Activated CD4-positive, alpha-beta T cell treated with anti-CD3 and anti-CD28 coated beads, Interleukin-2, amount 10 ng/mL, durations not matched to agents 24 days and 14 days (primary cell): ENCODE data around the gene FANCM. TPM values are rescaled to one million over a fixed set of nuclear protein-coding genes. Genes with fewer than 3 reads are reported as not detected.

Experiments used
- DNase-seq: peaks from one replicate; pipeline ENCODE4 v3.0.0; 2022
- H3K27ac Mint-ChIP-seq: one replicate; pipeline ENCODE4 v1.8.0; 2022; ENCODE audit warnings: mild to moderate bottlenecking, mixed read lengths
- H3K27me3 Mint-ChIP-seq: one replicate; pipeline ENCODE4 v1.8.0; 2022; ENCODE audit warnings: mixed read lengths
- H3K36me3 Mint-ChIP-seq: one replicate; pipeline ENCODE4 v1.8.0; 2022; ENCODE audit warnings: low read depth, mild to moderate bottlenecking, mixed read lengths
- H3K4me1 Mint-ChIP-seq: one replicate; pipeline ENCODE4 v1.8.0; 2021; ENCODE audit warnings: mixed read lengths
- H3K4me3 Mint-ChIP-seq: one replicate; pipeline ENCODE4 v1.8.0; 2022; ENCODE audit warnings: mild to moderate bottlenecking, moderate library complexity, mixed read lengths
- H3K9me3 Mint-ChIP-seq: one replicate; pipeline ENCODE4 v1.8.0; 2021; ENCODE audit warnings: mixed read lengths
- intact Hi-C: fragments of 100-400 bp; cut with micrococcal nuclease; formaldehyde crosslinking; loops from one replicate; pipeline ENCODE4 v1.15.1; 2023
- total RNA-seq: library from RNA; stranded (reverse); gene quantifications from 2 replicates; pipeline ENCODE4 v1.2.3, GENCODE V29; 2022

Gene FANCM
- total RNA-seq, 1 donor from 2014 or later = 21.0 TPM

DNA sequence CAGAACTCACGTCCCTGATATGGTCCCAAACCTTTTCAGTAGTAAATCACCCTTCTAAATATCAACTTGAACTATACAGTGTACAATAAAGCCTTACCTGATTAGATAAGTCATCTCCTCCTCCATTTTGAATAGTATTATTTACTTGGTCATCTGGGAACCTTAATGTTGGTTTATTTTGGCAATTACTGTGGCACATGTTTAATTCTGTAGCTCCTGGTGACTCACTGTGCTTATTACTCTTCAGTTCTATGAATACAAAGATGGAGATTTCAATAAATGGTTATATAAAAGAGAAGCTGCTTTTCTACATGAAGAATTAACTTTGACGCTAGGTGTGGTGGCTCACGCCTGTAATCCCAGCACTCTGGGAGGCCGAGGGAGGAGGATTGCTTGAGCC lies 91.8 kb downstream of the FANCM start:
- Mint-ChIP-seq H3K27ac (no peak overlapping the region), H3K27me3 (no peaks in the 10 kb centered on the region), H3K9me3 (peaks cover 4% of the 10 kb centered on the region), H3K4me3 (no peak overlapping the region), H3K36me3 (peaks cover 65% of the 10 kb centered on the region), H3K4me1 (peaks cover 28% of the 10 kb centered on the region)
- DNase-seq = no peak
- intact Hi-C loops = no loop called here

DNA sequence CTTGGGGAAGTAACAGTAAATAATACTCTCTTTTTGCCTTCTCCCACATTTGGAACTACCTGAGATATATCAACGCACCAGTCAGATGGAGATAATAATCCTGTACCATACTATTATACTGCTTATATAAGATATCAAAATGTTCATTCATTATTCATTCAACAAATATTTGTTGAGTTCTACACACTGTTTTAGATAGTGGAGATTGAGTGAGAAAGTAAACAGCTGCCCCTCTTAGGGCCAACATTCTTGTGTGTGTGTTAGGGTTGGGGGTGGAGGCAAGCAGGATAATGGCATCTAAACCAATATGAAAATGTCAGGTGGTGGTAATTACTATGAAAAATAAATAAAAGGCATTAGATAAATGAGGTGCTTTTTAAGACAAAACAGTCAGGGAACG lies 103.3 kb downstream of the FANCM start:
- H3K4me3 Mint-ChIP-seq = no peak overlapping the region
- no peak for DNase-seq
- peaks cover 41% of the 10 kb centered on the region for H3K36me3 Mint-ChIP-seq
- H3K4me1 Mint-ChIP-seq = peaks cover 7% of the 10 kb centered on the region
- intact Hi-C loops = no loop called here
- H3K27ac Mint-ChIP-seq = peak overlapping the region; percentile 10
- H3K9me3 Mint-ChIP-seq = no peaks in the 10 kb centered on the region
- no peaks in the 10 kb centered on the region for H3K27me3 Mint-ChIP-seq

DNA sequence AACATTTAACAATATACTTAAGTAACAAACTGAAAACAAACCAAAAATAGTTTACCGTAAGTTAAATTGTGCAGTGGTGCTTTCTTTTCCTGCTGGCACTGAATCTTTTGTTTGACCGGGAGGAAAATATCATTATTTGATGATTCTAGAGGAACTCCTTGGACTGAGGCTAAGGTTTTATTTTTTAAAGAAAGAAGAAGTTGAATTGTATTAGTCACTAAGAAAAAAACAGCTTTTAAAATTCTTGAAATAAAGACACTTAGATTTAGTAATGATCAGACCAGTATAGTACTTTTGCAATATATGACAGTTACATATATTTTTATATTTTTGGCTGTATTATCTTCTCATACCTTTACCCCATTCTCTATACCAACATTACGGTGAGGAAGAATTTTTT lies 107.0 kb downstream of the FANCM start:
- Mint-ChIP-seq H3K27me3 (no peaks in the 10 kb centered on the region), H3K27ac (no peak overlapping the region), H3K4me1 (peaks cover 7% of the 10 kb centered on the region), H3K4me3 (no peak overlapping the region), H3K9me3 (no peaks in the 10 kb centered on the region), H3K36me3 (peaks cover 30% of the 10 kb centered on the region)
- DNase-seq = no peak
- intact Hi-C loops = no loop called here

DNA sequence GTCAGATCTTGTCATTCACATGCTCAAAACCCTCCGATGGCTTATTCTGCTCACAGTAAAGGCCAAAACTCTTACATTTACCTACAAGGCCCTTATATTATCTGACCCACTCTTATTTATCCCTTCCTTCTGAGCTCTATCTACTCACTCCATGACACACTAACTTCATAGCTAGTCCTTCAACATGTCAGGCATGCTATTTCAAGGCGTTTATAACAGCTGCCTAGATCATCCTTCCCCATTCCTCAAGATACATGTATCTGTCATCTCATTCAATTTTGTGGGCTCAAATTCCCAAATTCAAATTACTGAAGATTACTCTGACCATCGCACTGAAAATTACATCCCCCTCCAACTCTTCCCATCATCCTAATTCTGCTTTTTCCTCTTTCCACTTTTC lies 110.4 kb downstream of the FANCM start:
- intact Hi-C loops = loop anchor here (1.0 to 2.0 kb wide), 2 partner anchors 21 to 132 kb away; no protein-coding TSS in a partner anchor
- H3K4me1 Mint-ChIP-seq = peaks cover 17% of the 10 kb centered on the region
- DNase-seq = no peak
- H3K36me3 Mint-ChIP-seq = peaks cover 16% of the 10 kb centered on the region
- H3K27me3 Mint-ChIP-seq = no peaks in the 10 kb centered on the region
- H3K9me3 Mint-ChIP-seq = no peaks in the 10 kb centered on the region
- H3K27ac Mint-ChIP-seq = no peak overlapping the region
- H3K4me3 Mint-ChIP-seq = no peak overlapping the region

DNA sequence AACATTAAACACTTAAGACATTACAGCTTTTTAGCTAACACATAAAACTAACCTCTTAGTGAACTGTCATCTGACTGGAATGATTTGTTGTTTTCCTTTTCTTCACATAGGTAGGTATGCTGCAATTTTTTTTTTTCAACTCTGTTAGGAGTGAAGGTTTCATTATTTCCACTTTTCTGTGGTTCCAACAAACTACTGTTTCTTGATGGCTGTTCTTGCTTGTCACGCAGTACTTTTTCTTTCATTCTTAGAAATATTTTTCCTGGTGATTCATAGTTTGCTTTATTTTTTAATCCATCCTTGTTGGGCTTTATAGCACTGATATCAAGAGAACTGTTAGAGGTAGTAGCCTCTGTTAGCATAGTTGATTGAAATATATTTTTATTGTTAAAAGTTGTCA lies 111.0 kb downstream of the FANCM start:
- H3K4me1 Mint-ChIP-seq = peaks cover 19% of the 10 kb centered on the region
- H3K27me3 Mint-ChIP-seq = no peaks in the 10 kb centered on the region
- H3K27ac Mint-ChIP-seq = no peak overlapping the region
- no peak overlapping the region for H3K4me3 Mint-ChIP-seq
- DNase-seq = peak; percentile 50
- H3K9me3 Mint-ChIP-seq = no peaks in the 10 kb centered on the region
- intact Hi-C loops = loop anchor here (1.0 to 2.0 kb wide), 2 partner anchors 22 to 132 kb away; no protein-coding TSS in a partner anchor
- peaks cover 13% of the 10 kb centered on the region for H3K36me3 Mint-ChIP-seq

DNA sequence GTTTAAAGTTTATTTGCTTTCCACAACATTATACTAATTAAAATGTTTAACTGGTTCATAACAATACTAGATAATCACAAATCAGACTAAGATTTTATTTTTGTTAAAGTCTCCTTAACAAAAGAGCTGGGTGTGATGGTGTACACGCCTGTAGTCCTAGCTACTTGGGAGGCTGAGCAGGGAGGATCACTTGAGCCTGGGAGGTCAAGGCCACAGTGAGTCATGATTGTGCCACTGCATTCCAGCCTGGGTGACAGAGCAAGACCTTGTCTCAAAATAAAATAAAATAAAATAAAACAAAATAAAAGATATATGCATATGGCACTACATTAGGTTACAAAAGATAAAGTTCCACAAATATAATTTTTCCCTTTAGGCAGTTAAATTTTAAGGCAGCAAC lies 111.7 kb downstream of the FANCM start:
- Mint-ChIP-seq H3K27ac (peak overlapping the region; percentile 39), H3K4me1 (peaks cover 19% of the 10 kb centered on the region), H3K36me3 (peaks cover 6% of the 10 kb centered on the region), H3K9me3 (no peaks in the 10 kb centered on the region), H3K27me3 (no peaks in the 10 kb centered on the region), H3K4me3 (no peak overlapping the region)
- DNase-seq = no peak
- intact Hi-C loops = loop anchor here (2.0 kb wide), 1 partner anchor 23 kb away; no protein-coding TSS in a partner anchor

DNA sequence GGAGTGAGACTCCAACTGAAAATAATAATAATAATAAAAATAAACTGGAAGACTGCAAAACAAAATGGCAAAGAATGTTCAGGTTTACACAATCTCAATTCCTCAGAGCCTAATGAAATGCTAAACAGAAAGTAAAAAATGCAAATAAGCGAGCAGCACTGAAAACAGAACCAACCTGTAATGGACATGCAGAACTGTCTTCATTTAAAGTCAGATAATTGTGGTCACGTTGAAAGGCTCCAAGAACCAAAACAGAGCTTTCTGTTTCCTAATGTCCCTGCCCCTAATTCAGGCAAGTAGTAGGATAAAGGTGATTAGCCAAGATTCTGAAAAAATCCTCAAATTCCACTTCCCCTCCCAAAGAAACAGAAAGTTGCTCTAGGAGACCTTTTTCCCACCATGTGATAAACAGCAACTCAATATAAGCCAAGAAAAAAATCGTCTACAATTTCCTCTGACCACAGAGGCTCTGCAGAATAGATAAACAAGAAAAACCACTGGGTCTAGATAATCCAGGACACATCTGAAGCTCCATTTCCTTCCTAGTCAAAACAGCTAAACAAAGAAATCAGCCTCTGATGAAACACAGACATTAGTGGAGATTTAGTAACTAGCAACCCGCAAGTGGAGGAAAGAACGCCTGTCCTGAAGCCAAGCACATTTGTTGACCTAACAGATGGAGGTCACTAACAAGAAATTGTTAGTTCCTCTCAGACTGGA lies 114.3 kb downstream of the FANCM start:
- H3K27ac Mint-ChIP-seq = peak overlapping the region; percentile 72
- intact Hi-C loops = loop anchor here (10.0 kb wide), 1 partner anchor 45 kb away; no protein-coding TSS in a partner anchor
- H3K4me3 Mint-ChIP-seq = peak overlapping the region; percentile 96
- H3K9me3 Mint-ChIP-seq = no peaks in the 10 kb centered on the region
- H3K27me3 Mint-ChIP-seq = no peaks in the 10 kb centered on the region
- DNase-seq = no peak
- H3K4me1 Mint-ChIP-seq = peaks cover 26% of the 10 kb centered on the region
- peaks cover 4% of the 10 kb centered on the region for H3K36me3 Mint-ChIP-seq

Other genes with a start within 250 kb of the FANCM start
- 14.7 and 14.9 TPM in 2 replicates for gene KLHL28, start 174.0 kb upstream of the FANCM start, total RNA-seq
- 7.6 and 7.9 TPM in 2 replicates for gene TOGARAM1, start 173.7 kb upstream of the FANCM start, total RNA-seq
- gene PRPF39, start 51.8 kb upstream of the FANCM start, total RNA-seq = 48.1 and 50.5 TPM in 2 replicates
- 62.4 and 65.4 TPM in 2 replicates for gene FKBP3, start 1.4 kb upstream of the FANCM start, total RNA-seq
- 58.9 and 67.1 TPM in 2 replicates for gene MIS18BP1, start 117.3 kb downstream of the FANCM start, total RNA-seq